Large intestine (tissue), 3 donors: ENCODE measurements around the gene YARS1. TPM values are rescaled to one million over a fixed set of nuclear protein-coding genes. Genes with fewer than 3 reads are reported as not detected.
"Not testable (repeated sequence)": the region's sequence is repeated elsewhere in the genome, so short reads cannot be mapped to it uniquely, and the experiment has no call there.

Source experiments
- DNase-seq, 2 donors: peaks; one replicate each; pipeline versions ENCODE4 v3.0.0 to v3.0.0-alpha.2; 2013
- H3K27ac ChIP-seq: one replicate; pipeline ENCODE4 v1.5.1; 2013; ENCODE audit warnings: low read length
- H3K27me3 ChIP-seq: 2 replicates; pipeline ENCODE4 v1.6.1; 2013; ENCODE audit warnings: low read length; ENCODE audit not compliant: control insufficient read depth, insufficient read depth
- H3K36me3 ChIP-seq: 2 replicates; pipeline ENCODE4 v1.6.1; 2013; ENCODE audit warnings: low read length; ENCODE audit not compliant: control insufficient read depth, insufficient read depth
- H3K4me1 ChIP-seq: one replicate; pipeline ENCODE4 v1.6.1; 2013; ENCODE audit warnings: low read length; ENCODE audit not compliant: control insufficient read depth, insufficient read depth
- H3K4me3 ChIP-seq: one replicate; pipeline ENCODE4 v1.5.1; 2013; ENCODE audit warnings: low read length
- H3K9me3 ChIP-seq: one replicate; pipeline ENCODE4 v1.6.1; 2013; ENCODE audit warnings: mild to moderate bottlenecking, low read depth, low read length, moderate library complexity; ENCODE audit not compliant: control insufficient read depth
- WGBS: methylation state at CpG from one replicate; pipeline ENCODE4 v1.1.5; 2013; ENCODE audit warnings: low lambda C conversion rate; ENCODE audit not compliant: insufficient coverage; 5-methylcytosine and 5-hydroxymethylcytosine counted together
- polyA plus RNA-seq: library from polyadenylated mRNA; unstranded; fragments of 120-200 nt; gene quantifications from one replicate; pipeline ENCODE4 v1.2.1, GENCODE V29; 2013

YARS1 gene
- polyA plus RNA-seq, 1 donor, result 59.9 TPM

DNA sequence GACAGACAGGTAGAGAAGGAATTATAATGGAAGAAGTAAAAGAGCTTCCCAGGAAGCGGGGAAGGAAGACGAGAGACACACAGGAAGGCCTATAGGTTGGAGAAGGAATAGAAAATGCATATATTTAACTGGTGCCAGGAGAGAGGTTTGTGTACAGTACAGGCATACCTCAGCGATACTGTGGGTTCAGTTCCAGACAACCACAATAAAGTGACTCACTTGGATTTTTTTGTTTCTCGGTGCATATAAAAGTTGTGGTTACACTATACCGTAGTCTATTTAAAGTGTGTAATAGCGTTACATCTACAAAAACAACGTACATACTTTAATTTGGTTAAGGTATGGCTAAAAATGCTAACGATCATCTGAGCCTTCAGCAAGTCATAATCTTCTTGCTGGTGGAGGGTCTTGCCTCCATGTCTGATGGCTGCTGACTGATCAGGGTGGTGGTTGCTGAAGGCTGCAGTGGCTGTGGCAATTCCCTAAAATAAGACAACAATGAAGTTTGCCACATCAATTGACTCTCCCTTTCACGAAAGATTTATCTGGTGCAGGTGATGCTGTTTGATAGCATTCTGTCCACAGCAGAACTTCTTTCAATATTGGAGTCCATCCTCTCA, 16.0 kb downstream of the YARS1 start:
- Histone ChIP-seq H3K9me3 (peaks cover 7% of the 10 kb centered on the region), H3K27me3 (no peaks in the 10 kb centered on the region), H3K36me3 (peaks cover 38% of the 10 kb centered on the region), H3K4me3 (no peak overlapping the region), H3K27ac (no peak overlapping the region), H3K4me1 (no peaks in the 10 kb centered on the region)
- WGBS, result 100% methylated on average over 2 of the region's 9 CpGs
- no peak for DNase-seq

DNA sequence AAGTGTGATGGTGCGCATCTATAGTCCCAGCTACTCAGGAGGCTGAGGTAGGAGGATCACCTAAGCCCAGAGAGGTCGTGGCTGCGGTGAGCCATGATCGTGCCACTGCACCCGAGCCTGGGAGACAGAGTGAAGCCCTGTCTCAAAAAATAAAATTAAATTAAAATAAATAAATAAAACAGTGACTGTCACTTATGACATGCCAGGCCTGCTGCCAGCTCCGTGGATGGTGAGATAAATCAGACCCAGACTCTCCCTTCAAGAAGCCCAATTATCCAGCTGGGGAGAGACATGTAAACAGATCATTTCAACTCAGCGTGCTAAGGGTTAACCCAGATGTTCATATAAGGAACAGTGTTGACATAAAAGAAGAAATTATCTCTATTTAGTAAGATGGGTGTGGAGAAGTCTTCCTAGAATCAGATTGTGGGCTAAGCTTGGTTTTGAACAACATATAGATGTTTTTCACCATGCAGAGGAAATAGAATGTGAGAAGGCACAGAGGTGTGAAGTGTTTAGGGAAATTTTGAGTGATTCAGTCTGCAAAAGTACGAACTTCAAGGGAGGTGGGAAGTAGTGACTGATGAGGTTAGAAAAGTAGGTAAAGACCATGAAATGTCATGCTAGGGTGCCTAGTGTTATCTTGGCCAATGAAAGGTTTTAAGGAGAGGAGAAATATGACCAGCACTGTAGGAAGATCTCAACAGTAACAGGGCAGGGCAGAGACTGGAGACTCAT, 18.3 kb downstream of the YARS1 start:
- H3K9me3 ChIP-seq, result no peaks in the 10 kb centered on the region
- H3K36me3 ChIP-seq, result peaks cover 39% of the 10 kb centered on the region
- no peaks in the 10 kb centered on the region for H3K4me1 ChIP-seq
- no peak overlapping the region for H3K4me3 ChIP-seq
- 73% methylated on average over 2 of the region's 8 CpGs for WGBS
- DNase-seq, result no peak
- no peaks in the 10 kb centered on the region for H3K27me3 ChIP-seq
- no peak overlapping the region for H3K27ac ChIP-seq

DNA sequence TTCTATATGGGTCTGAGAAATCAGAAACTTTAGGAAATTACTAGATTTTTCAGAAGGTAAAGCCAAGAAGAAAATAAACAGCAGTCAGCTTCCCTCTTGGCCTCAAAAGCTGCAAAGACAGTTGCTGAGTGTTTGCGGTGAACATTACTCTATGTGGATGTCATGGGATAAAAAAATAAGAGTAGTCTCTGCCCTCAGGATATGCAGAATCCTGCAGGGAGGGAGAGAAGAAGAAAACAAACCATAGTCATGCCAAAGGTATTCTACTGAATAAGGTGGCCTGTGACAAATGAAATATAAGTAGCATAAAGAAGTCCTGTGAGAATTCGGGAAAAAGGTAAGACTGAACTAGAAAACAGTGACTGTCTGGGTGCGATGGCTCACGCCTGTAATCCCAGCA, 19.0 kb downstream of the YARS1 start:
- H3K27me3 ChIP-seq, result no peaks in the 10 kb centered on the region
- WGBS, result 100% methylated on average over 3 of the region's 4 CpGs
- no peak for DNase-seq
- H3K4me3 ChIP-seq, result no peak overlapping the region
- H3K27ac ChIP-seq, result no peak overlapping the region
- no peaks in the 10 kb centered on the region for H3K9me3 ChIP-seq
- no peaks in the 10 kb centered on the region for H3K4me1 ChIP-seq
- H3K36me3 ChIP-seq, result peaks cover 40% of the 10 kb centered on the region

GRCh38 chr1:32797456-32797855, 19.7 kb downstream of the YARS1 start:
- no peaks in the 10 kb centered on the region for H3K27me3 ChIP-seq
- H3K9me3 ChIP-seq, result no peaks in the 10 kb centered on the region
- H3K27ac ChIP-seq, result no peak overlapping the region
- peaks cover 42% of the 10 kb centered on the region for H3K36me3 ChIP-seq
- no peak for DNase-seq
- H3K4me3 ChIP-seq, result no peak overlapping the region
- H3K4me1 ChIP-seq, result no peaks in the 10 kb centered on the region
- WGBS, result no CpG with 5 or more reads among the region's 1 CpG

- WGBS, result no CpG with 5 or more reads among the region's 4 CpGs
- not testable (repeated sequence) for DNase-seq
Measured at GRCh38 chr1:32795763-32796162, 21.4 kb downstream of the YARS1 start.

GRCh38 chr1:32791881-32792280, 25.3 kb downstream of the YARS1 start:
- Histone ChIP-seq H3K4me1 (no peaks in the 10 kb centered on the region), H3K36me3 (peaks cover 37% of the 10 kb centered on the region), H3K27me3 (no peaks in the 10 kb centered on the region), H3K9me3 (no peaks in the 10 kb centered on the region), H3K27ac (no peak overlapping the region), H3K4me3 (no peak overlapping the region)
- WGBS, result no CpG with 5 or more reads among the region's 1 CpG
- no peak for DNase-seq

More at GRCh38 chr1:32795763-32796162, 21.4 kb downstream of the YARS1 start:
- not testable (repeated sequence) for H3K27me3 ChIP-seq, H3K9me3 ChIP-seq, H3K4me1 ChIP-seq, H3K27ac ChIP-seq, H3K4me3 ChIP-seq
- H3K36me3 ChIP-seq, result peaks cover 41% of the 10 kb centered on the region

- DNase-seq, H3K27me3 ChIP-seq, H3K4me3 ChIP-seq, H3K27ac ChIP-seq, H3K4me1 ChIP-seq, H3K9me3 ChIP-seq: not testable (repeated sequence)
- WGBS, result no CpG with 5 or more reads among the region's 2 CpGs
- H3K36me3 ChIP-seq, result peaks cover 48% of the 10 kb centered on the region
Measured at GRCh38 chr1:32789356-32789755, 27.8 kb downstream of the YARS1 start.

GRCh38 chr1:32786856-32787255, 30.3 kb downstream of the YARS1 start:
- Histone ChIP-seq H3K27me3 (no peaks in the 10 kb centered on the region), H3K9me3 (no peaks in the 10 kb centered on the region), H3K4me3 (no peak overlapping the region), H3K4me1 (no peaks in the 10 kb centered on the region), H3K36me3 (peaks cover 63% of the 10 kb centered on the region), H3K27ac (no peak overlapping the region)
- no peak for DNase-seq
- WGBS, result 83% methylated on average over 1 of the region's 4 CpGs

- H3K36me3 ChIP-seq, result peaks cover 71% of the 10 kb centered on the region
- no peak overlapping the region for H3K4me3 ChIP-seq
- H3K27me3 ChIP-seq, result no peaks in the 10 kb centered on the region
- DNase-seq, result no peak
- H3K27ac ChIP-seq, result no peak overlapping the region
- no CpG with 5 or more reads among the region's 3 CpGs for WGBS
- H3K9me3 ChIP-seq, result no peaks in the 10 kb centered on the region
- H3K4me1 ChIP-seq, result no peaks in the 10 kb centered on the region
Measured at GRCh38 chr1:32784817-32785216, 32.3 kb downstream of the YARS1 start.

DNA sequence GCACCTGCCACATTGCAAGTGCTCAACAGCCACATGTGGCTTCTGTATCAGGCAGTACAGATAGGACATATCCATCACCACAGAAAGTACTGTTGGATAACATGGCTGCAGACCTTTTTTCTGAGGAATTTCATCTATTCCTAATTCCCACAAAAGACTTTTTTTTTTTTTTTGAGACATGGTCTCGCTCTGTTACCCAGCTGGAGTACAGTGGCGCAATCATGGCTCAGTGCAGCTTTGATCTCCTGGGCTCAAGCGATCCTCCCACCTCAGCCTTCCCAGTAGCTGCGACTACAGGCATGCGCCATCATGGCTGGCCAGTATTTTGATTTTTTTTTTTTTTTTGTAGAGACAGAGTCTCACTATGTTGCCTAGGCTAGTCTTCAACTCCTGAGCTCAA, 33.3 kb downstream of the YARS1 start:
- Histone ChIP-seq H3K4me3 (no peak overlapping the region), H3K27ac (no peak overlapping the region), H3K4me1 (no peaks in the 10 kb centered on the region), H3K9me3 (no peaks in the 10 kb centered on the region), H3K36me3 (peaks cover 80% of the 10 kb centered on the region), H3K27me3 (no peaks in the 10 kb centered on the region)
- no peak for DNase-seq
- no CpG with 5 or more reads among the region's 5 CpGs for WGBS

GRCh38 chr1:32782086-32782485, 35.1 kb downstream of the YARS1 start:
- peaks cover 78% of the 10 kb centered on the region for H3K36me3 ChIP-seq
- no peak overlapping the region for H3K4me3 ChIP-seq
- DNase-seq, result no peak
- no peak overlapping the region for H3K27ac ChIP-seq
- no CpG with 5 or more reads among the region's 5 CpGs for WGBS
- H3K27me3 ChIP-seq, result no peaks in the 10 kb centered on the region
- no peaks in the 10 kb centered on the region for H3K9me3 ChIP-seq
- no peaks in the 10 kb centered on the region for H3K4me1 ChIP-seq
